K562 (cell line): ENCODE results near the gene DGKZ. TPM values are rescaled to one million over a fixed set of nuclear protein-coding genes. Genes with fewer than 3 reads are reported as not detected.
A peak's percentile ranks its signal among the peaks of the same experiment; 100 is the strongest.

Experiments
- ATF1 ChIP-seq, 2 experiments: fragments of 450-650 bp in 1 of 2; IDR thresholded peaks; 2 replicates each; pipeline ENCODE4 v1.6.1; 2016; ENCODE audit warnings: missing compliant biosample characterization in 1 of 2, missing genetic modification characterization in 1 of 2
- ELF4 ChIP-seq: fragments of 450-650 bp; formaldehyde crosslinking; IDR thresholded peaks from 2 replicates; pipeline ENCODE4 v1.4.0; 2022; ENCODE audit warnings: missing genetic modification characterization
- HLTF ChIP-seq: fragments of 450-650 bp; IDR thresholded peaks from 2 replicates; pipeline ENCODE4 v1.6.1; 2016
- HMG20A ChIP-seq: fragments of 450-650 bp; formaldehyde crosslinking; conservative IDR thresholded peaks from 2 replicates; pipeline ENCODE4 v1.4.0; 2020; ENCODE audit warnings: mild to moderate bottlenecking, mixed read lengths
- KDM4B ChIP-seq, 2 experiments: fragments of 450-650 bp in 1 of 2; sonication (generic) in 1 of 2; IDR thresholded peaks; 2 replicates each; pipeline ENCODE4 v1.6.1; 2016 to 2017; ENCODE audit warnings: borderline replicate concordance in 2 of 2, antibody characterized with exemption in 1 of 2, low read depth in 1 of 2, mild to moderate bottlenecking in 1 of 2
- KLF6 ChIP-seq: fragments of 250-450 bp; sonication (Bioruptor Pico); IDR thresholded peaks from 2 replicates; pipeline ENCODE4 v1.4.0; 2020; ENCODE audit warnings: mild to moderate bottlenecking, moderate library complexity, borderline replicate concordance
- MAFK ChIP-seq: IDR thresholded peaks from 2 replicates; pipeline ENCODE4 v1.6.1; 2011; ENCODE audit warnings: low read length, improper control_type of control experiment
- MEF2D ChIP-seq: conservative IDR thresholded peaks from 2 replicates; pipeline ENCODE4 v1.6.1; 2016; ENCODE audit warnings: low read depth, missing genetic modification characterization, missing compliant biosample characterization
- NFRKB ChIP-seq: fragments of 450-650 bp; IDR thresholded peaks from 2 replicates; pipeline ENCODE4 v1.6.1; 2016; ENCODE audit warnings: low read depth
- PCBP1 ChIP-seq: fragments of 200-400 bp; formaldehyde crosslinking; IDR thresholded peaks from 2 replicates; pipeline ENCODE4 v1.6.1; 2018; ENCODE audit warnings: mild to moderate bottlenecking, low read depth, low read length; ENCODE audit not compliant: poor library complexity, severe bottlenecking
- RFX7 ChIP-seq: fragments of 250-450 bp; sonication (Bioruptor Pico); IDR thresholded peaks from 2 replicates; pipeline ENCODE4 v1.5.1; 2021; ENCODE audit warnings: mild to moderate bottlenecking
- TCF3 ChIP-seq: sonication (generic); formaldehyde crosslinking; IDR thresholded peaks from 2 replicates; pipeline ENCODE4 v1.4.0; 2020; ENCODE audit warnings: mild to moderate bottlenecking, missing genetic modification reagents
- ZBTB17 ChIP-seq: fragments of 450-650 bp; formaldehyde crosslinking; IDR thresholded peaks from 2 replicates; pipeline ENCODE4 v1.4.0; 2020; ENCODE audit warnings: mild to moderate bottlenecking
- ZFP91 ChIP-seq: sonication (generic); formaldehyde crosslinking; IDR thresholded peaks from 2 replicates; pipeline ENCODE4 v1.8.0; 2022; ENCODE audit warnings: mild to moderate bottlenecking, missing genetic modification reagents
- ZNF146 ChIP-seq: IDR thresholded peaks from one replicate; pipeline ENCODE4 v1.6.1; 2018; ENCODE audit warnings: missing compliant biosample characterization; ENCODE audit not compliant: unreplicated experiment
- ZNF511 ChIP-seq: sonication (generic); formaldehyde crosslinking; IDR thresholded peaks from 2 replicates; pipeline ENCODE4 v1.8.0; 2022; ENCODE audit warnings: mild to moderate bottlenecking, missing genetic modification reagents
- ZNF592 ChIP-seq: fragments of 450-650 bp; IDR thresholded peaks from 2 replicates; pipeline ENCODE4 v1.6.1; 2017; ENCODE audit warnings: antibody characterized with exemption, mild to moderate bottlenecking
- ZNF707 ChIP-seq: fragments of 250-450 bp; sonication (Bioruptor Pico); conservative IDR thresholded peaks from 2 replicates; pipeline ENCODE4 v1.8.0; 2022; ENCODE audit warnings: inconsistent platforms, mild to moderate bottlenecking, moderate library complexity
- polyA plus RNA-seq, 8 experiments: library from polyadenylated mRNA; depleted of rRNA in 4 of 8; stranded (reverse) in 5 of 8; unstranded in 3 of 8; fragments of >200 nt; fragmentation: Nextera tagmentation in 2 of 8; fragmentation: Illumina TruSeq in 1 of 8; extraction: Ambion mirVana in 2 of 8; extraction: Trizol in 1 of 8; gene quantifications; 2 replicates each; pipeline versions ENCODE4 v1.2.1 to v1.2.3, GENCODE V29; 2011 to 2014; ENCODE audit warnings: inconsistent platforms in 1 of 8, missing spikeins in 1 of 8
- total RNA-seq, 7 experiments: library from RNA; depleted of rRNA in 6 of 7; stranded (reverse); fragments of >200 nt in 6 of 7; fragmentation: Illumina TruSeq in 2 of 7; extraction: Trizol in 2 of 7; gene quantifications; 2 replicates each; pipeline versions ENCODE4 v1.2.1 to v1.2.3, GENCODE V29; 2011 to 2021; ENCODE audit warnings: low replicate concordance in 1 of 7
- TF ChIP-seq, protein P1 (sequence below): sonication (generic); formaldehyde crosslinking; IDR thresholded peaks from 2 replicates; pipeline ENCODE4 v1.9.0; 2022; ENCODE audit warnings: mild to moderate bottlenecking, missing genetic modification reagents
- TF ChIP-seq, protein P2 (sequence below): fragments of 450-650 bp; IDR thresholded peaks from 2 replicates; pipeline ENCODE4 v1.6.1; 2017; ENCODE audit warnings: antibody characterized with exemption

DGKZ gene
- total and polyA plus RNA-seq, 9 of the 15 experiments (the other 6 are each of a cell fraction or from before 2014, with no cell fraction given): 0.51 to 100 (median 44.2) TPM

GRCh38 chr11:46381048-46381818 lies 34.0 kb downstream of the DGKZ start, which contains the start of gene MDK (continued):
- TF ChIP-seq ATF1 (CRISPR knock-in tag; IDR thresholded peaks at IDR 0.05): no peak
- no peak for TF ChIP-seq ATF1 (tag; IDR thresholded peaks at IDR 0.05)
- TF ChIP-seq ZFP91 (CRISPR knock-in tag): no peak
- TF ChIP-seq, protein P1, sequence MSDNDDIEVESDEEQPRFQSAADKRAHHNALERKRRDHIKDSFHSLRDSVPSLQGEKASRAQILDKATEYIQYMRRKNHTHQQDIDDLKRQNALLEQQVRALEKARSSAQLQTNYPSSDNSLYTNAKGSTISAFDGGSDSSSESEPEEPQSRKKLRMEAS (CRISPR knock-in tag): no peak
- peak; percentile 31; the same call in 1 of the 2 replicates for TF ChIP-seq ZNF511 (CRISPR knock-in tag)
- no peak for TF ChIP-seq MEF2D (tag)
- TF ChIP-seq TCF3 (CRISPR knock-in tag): no peak
- no peak for TF ChIP-seq ZNF592
- peak; percentile 84 for TF ChIP-seq PCBP1
- no peak for TF ChIP-seq HLTF
- TF ChIP-seq KLF6 (CRISPR knock-in tag): no peak
- no peak for TF ChIP-seq RFX7 (CRISPR knock-in tag)
- no peak for TF ChIP-seq HMG20A (CRISPR knock-in tag)
- no peak for TF ChIP-seq ZNF146 (CRISPR knock-in tag)
- no peak for TF ChIP-seq ELF4
- TF ChIP-seq ZNF707: no peak
- no peak for TF ChIP-seq MAFK
- TF ChIP-seq ZBTB17: peak; percentile 64; the same call in 1 of the 2 replicates
- TF ChIP-seq NFRKB: no peak
- TF ChIP-seq, protein P2, sequence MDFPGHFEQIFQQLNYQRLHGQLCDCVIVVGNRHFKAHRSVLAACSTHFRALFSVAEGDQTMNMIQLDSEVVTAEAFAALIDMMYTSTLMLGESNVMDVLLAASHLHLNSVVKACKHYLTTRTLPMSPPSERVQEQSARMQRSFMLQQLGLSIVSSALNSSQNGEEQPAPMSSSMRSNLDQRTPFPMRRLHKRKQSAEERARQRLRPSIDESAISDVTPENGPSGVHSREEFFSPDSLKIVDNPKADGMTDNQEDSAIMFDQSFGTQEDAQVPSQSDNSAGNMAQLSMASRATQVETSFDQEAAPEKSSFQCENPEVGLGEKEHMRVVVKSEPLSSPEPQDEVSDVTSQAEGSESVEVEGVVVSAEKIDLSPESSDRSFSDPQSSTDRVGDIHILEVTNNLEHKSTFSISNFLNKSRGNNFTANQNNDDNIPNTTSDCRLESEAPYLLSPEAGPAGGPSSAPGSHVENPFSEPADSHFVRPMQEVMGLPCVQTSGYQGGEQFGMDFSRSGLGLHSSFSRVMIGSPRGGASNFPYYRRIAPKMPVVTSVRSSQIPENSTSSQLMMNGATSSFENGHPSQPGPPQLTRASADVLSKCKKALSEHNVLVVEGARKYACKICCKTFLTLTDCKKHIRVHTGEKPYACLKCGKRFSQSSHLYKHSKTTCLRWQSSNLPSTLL: no peak
- TF ChIP-seq KDM4B (IDR thresholded peaks at IDR 0.05; ENCODE audit: borderline replicate concordance in 2 of 2, low read depth in 1 of 2): no peak
